ENCODE data around the gene IGHMBP2.

DNA sequence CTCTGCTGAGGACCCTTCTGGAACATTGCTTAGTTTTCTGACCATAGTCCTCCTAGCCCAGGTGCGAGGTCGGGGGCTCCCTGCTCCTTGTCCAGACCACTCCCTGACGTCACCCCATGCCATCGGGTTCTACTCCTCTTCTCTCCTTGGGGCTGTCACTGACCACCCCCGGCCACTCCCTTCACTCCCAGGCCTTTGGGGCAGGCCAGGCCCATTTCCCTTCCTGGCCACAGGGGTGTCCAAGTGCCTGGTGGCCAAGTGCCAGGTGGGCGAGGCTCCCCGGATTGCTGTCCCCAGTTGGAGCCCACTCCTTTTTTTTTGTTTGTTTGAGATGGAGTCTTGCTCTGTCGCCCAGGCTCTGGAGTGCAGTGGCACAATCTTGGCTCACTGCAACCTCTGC lies 57.6 kb downstream of the IGHMBP2 start:
- TF ChIP-seq, protein P1, sequence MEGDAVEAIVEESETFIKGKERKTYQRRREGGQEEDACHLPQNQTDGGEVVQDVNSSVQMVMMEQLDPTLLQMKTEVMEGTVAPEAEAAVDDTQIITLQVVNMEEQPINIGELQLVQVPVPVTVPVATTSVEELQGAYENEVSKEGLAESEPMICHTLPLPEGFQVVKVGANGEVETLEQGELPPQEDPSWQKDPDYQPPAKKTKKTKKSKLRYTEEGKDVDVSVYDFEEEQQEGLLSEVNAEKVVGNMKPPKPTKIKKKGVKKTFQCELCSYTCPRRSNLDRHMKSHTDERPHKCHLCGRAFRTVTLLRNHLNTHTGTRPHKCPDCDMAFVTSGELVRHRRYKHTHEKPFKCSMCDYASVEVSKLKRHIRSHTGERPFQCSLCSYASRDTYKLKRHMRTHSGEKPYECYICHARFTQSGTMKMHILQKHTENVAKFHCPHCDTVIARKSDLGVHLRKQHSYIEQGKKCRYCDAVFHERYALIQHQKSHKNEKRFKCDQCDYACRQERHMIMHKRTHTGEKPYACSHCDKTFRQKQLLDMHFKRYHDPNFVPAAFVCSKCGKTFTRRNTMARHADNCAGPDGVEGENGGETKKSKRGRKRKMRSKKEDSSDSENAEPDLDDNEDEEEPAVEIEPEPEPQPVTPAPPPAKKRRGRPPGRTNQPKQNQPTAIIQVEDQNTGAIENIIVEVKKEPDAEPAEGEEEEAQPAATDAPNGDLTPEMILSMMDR (IDR thresholded peaks at IDR 0.05; ENCODE audit: poor library complexity), result no peak
- no peak for TF ChIP-seq EZH2 (IDR thresholded peaks at IDR 0.05; ENCODE audit: borderline replicate concordance)
